ENCODE results near the gene AKAP6.

Gene AKAP6

GRCh38 chr14:32413967-32414640 lies 85.0 kb downstream of the AKAP6 start:
- Histone ChIP-seq H3K27me3 (ENCODE audit: control insufficient read depth, insufficient read depth, low read length) (no peaks in the 10 kb centered on the region), H3K4me2 (ENCODE audit: low read length) (no peak overlapping the region), H3K9ac (no peak overlapping the region), H3K4me3 (ENCODE audit: low read depth, low read length) (no peak overlapping the region), H3K79me2 (no peaks in the 10 kb centered on the region), H3K27ac (no peak overlapping the region), H3K36me3 (ENCODE audit: control insufficient read depth, insufficient read depth, low read length) (no peaks in the 10 kb centered on the region), H3K4me1 (no peaks in the 10 kb centered on the region), H2AFZ (no peak overlapping the region), H3K9me3 (ENCODE audit: control insufficient read depth, low read length) (no peaks in the 10 kb centered on the region)
- TF ChIP-seq CTCF (IDR thresholded peaks at IDR 0.05) = no peak

DNA sequence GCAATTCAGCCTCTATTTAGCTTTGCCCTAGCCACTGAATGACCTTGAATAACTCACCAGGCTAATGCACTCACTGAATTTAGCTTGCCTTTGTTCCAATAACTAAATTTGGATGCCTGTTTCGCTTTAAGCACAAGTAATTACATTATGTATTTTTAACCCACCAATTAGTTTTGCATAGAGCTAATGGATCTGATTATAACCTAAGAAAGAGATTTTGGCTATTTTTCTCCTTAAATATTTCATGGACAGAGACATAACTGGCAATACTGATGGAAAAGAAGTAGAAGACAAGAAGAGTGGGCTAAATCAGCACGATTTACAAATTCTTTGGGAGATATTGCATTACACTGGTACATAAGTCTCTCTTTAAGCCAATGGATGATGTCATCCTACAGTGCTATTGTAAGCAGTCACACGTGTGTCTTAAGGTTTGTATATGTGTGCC lies 85.7 kb downstream of the AKAP6 start:
- Histone ChIP-seq H3K4me3 (ENCODE audit: low read depth, low read length) (no peak overlapping the region), H3K27ac (no peak overlapping the region), H3K4me1 (no peaks in the 10 kb centered on the region), H3K79me2 (no peaks in the 10 kb centered on the region), H3K36me3 (ENCODE audit: control insufficient read depth, insufficient read depth, low read length) (no peaks in the 10 kb centered on the region), H3K9me3 (ENCODE audit: control insufficient read depth, low read length) (no peaks in the 10 kb centered on the region), H3K27me3 (ENCODE audit: control insufficient read depth, insufficient read depth, low read length) (no peaks in the 10 kb centered on the region), H2AFZ (no peak overlapping the region), H3K9ac (no peak overlapping the region), H3K4me2 (ENCODE audit: low read length) (no peak overlapping the region)
- TF ChIP-seq CTCF (IDR thresholded peaks at IDR 0.05) = no peak

DNA sequence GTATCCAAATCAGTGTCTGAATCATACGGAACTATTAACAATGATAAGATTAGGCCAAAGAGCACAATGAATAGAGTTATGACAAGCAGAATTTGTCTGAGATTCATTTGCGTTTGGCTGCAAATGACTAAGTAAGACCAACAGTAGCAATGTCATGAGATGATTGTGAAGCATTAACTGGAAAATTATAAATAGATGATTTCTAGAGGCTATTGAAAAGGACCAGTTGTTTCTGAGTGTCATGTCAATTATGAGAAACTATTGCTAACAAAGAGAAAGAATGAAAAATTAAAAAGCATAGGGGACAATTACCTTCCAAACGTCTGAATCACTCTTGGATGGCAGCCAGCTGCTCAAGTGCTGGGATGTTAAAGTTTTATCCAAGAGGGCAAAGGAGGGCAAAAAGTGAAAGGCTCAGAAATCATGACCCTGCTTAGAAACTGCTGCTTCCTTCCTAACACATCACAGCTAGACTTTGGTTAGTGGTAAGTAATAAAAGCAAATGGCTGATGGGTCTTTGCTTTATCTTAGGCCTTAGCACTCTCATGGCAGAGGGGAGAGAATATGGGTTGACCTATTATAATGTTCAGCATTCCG lies 89.0 kb downstream of the AKAP6 start:
- Histone ChIP-seq H3K36me3 (ENCODE audit: control insufficient read depth, insufficient read depth, low read length) (no peaks in the 10 kb centered on the region), H2AFZ (no peak overlapping the region), H3K9ac (no peak overlapping the region), H3K27me3 (ENCODE audit: control insufficient read depth, insufficient read depth, low read length) (no peaks in the 10 kb centered on the region), H3K79me2 (no peaks in the 10 kb centered on the region), H3K4me2 (ENCODE audit: low read length) (no peak overlapping the region), H3K4me3 (ENCODE audit: low read depth, low read length) (no peak overlapping the region), H3K9me3 (ENCODE audit: control insufficient read depth, low read length) (no peaks in the 10 kb centered on the region), H3K27ac (no peak overlapping the region), H3K4me1 (no peaks in the 10 kb centered on the region)
- no peak for TF ChIP-seq CTCF (IDR thresholded peaks at IDR 0.05)

GRCh38 chr14:32419429-32419828 lies 90.3 kb downstream of the AKAP6 start:
- no peak for TF ChIP-seq CTCF (IDR thresholded peaks at IDR 0.05)
- Histone ChIP-seq H3K79me2 (no peaks in the 10 kb centered on the region), H3K4me3 (ENCODE audit: low read depth, low read length) (no peak overlapping the region), H3K9ac (no peak overlapping the region), H3K27me3 (ENCODE audit: control insufficient read depth, insufficient read depth, low read length) (no peaks in the 10 kb centered on the region), H2AFZ (no peak overlapping the region), H3K4me2 (ENCODE audit: low read length) (no peak overlapping the region), H3K9me3 (ENCODE audit: control insufficient read depth, low read length) (no peaks in the 10 kb centered on the region), H3K27ac (no peak overlapping the region), H3K36me3 (ENCODE audit: control insufficient read depth, insufficient read depth, low read length) (no peaks in the 10 kb centered on the region), H3K4me1 (no peaks in the 10 kb centered on the region)

GRCh38 chr14:32421781-32422180 lies 92.7 kb downstream of the AKAP6 start:
- H3K9ac ChIP-seq = no peak overlapping the region
- H3K27ac ChIP-seq = no peak overlapping the region
- no peak overlapping the region for H3K4me3 ChIP-seq (ENCODE audit: low read depth, low read length)
- H3K36me3 ChIP-seq (ENCODE audit: control insufficient read depth, insufficient read depth, low read length) = no peaks in the 10 kb centered on the region
- TF ChIP-seq CTCF (IDR thresholded peaks at IDR 0.05) = no peak
- no peak overlapping the region for H3K4me2 ChIP-seq (ENCODE audit: low read length)
- no peak overlapping the region for H2AFZ ChIP-seq
- no peaks in the 10 kb centered on the region for H3K79me2 ChIP-seq
- no peaks in the 10 kb centered on the region for H3K4me1 ChIP-seq
- no peaks in the 10 kb centered on the region for H3K9me3 ChIP-seq (ENCODE audit: control insufficient read depth, low read length)
- H3K27me3 ChIP-seq (ENCODE audit: control insufficient read depth, insufficient read depth, low read length) = no peaks in the 10 kb centered on the region

Measured in parathyroid adenoma (tissue), 2 donors.